Erythroblast (primary cell): ENCODE results near the gene FARP1.

ENCODE experiments used
- GATA1 ChIP-seq: IDR thresholded peaks from 2 replicates; pipeline ENCODE4 v1.6.1; 2011; ENCODE audit warnings: low read depth, mild to moderate bottlenecking, control low read depth, low read length, moderate library complexity
- POLR2A ChIP-seq: IDR thresholded peaks from 2 replicates; pipeline ENCODE4 v1.6.1; 2011; ENCODE audit warnings: mild to moderate bottlenecking, low read length

DNA sequence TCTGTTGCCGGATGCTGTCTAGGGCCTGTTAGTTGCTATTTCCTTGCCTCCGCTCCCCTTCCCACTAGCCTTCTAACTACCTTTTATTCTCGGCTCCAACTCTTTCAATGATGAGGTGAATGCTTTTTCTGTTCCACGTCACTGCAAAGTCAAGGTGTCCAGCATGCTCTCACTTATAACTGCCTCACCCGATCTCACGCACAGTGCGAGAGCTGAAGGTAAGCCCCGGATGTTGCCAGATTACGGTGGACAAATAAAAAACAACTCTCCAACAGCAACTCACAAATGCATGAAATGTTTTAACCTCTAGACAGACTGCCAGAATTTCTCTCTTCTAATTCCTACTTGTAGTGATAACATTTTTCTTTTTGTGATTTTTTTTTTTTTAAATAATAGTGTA, 264.1 kb downstream of the FARP1 start:
- TF ChIP-seq GATA1 (no peak), POLR2A (no peak)
